Mesendoderm (in vitro differentiated cells): ENCODE measurements around the gene TAB2.

Source experiments
- DNase-seq: peaks from one replicate; pipeline ENCODE4 v3.0.0; 2013
- H2AK5ac ChIP-seq: 2 replicates; pipeline ENCODE4 v1.6.1; 2013; ENCODE audit warnings: low read length, inconsistent platforms
- H2BK120ac ChIP-seq: 2 replicates; pipeline ENCODE4 v1.6.1; 2013; ENCODE audit warnings: low read depth, mild to moderate bottlenecking, low read length, moderate library complexity, mixed read lengths
- H2BK15ac ChIP-seq: replicated peaks from 2 replicates; pipeline ENCODE4 v1.6.1; 2013; ENCODE audit warnings: low read depth, mild to moderate bottlenecking, moderate library complexity
- H2BK5ac ChIP-seq: 2 replicates; pipeline ENCODE4 v1.6.1; 2013; ENCODE audit warnings: low read length, inconsistent platforms
- H3K18ac ChIP-seq: 2 replicates; pipeline ENCODE4 v1.6.1; 2013; ENCODE audit warnings: mild to moderate bottlenecking, low read length, mixed read lengths
- H3K23ac ChIP-seq: one replicate; pipeline ENCODE4 v1.6.1; 2013; ENCODE audit warnings: low read length
- H3K27ac ChIP-seq: 2 replicates; pipeline ENCODE4 v1.5.1; 2013; ENCODE audit warnings: low read depth, mild to moderate bottlenecking, inconsistent platforms, low read length, moderate library complexity
- H3K27me3 ChIP-seq: 2 replicates; pipeline ENCODE4 v1.6.1; 2013; ENCODE audit warnings: low read length, control low read depth, mild to moderate bottlenecking, inconsistent platforms; ENCODE audit not compliant: insufficient read depth, poor library complexity
- H3K36me3 ChIP-seq: 2 replicates; pipeline ENCODE4 v1.6.1; 2013; ENCODE audit warnings: low read length, inconsistent platforms; ENCODE audit not compliant: control insufficient read depth, insufficient read depth
- H3K4ac ChIP-seq: one replicate; pipeline ENCODE4 v1.6.1; 2013; ENCODE audit warnings: low read depth, mild to moderate bottlenecking, low read length, moderate library complexity
- H3K4me1 ChIP-seq: 2 replicates; pipeline ENCODE4 v1.6.1; 2013; ENCODE audit warnings: low read depth, low read length, inconsistent platforms; ENCODE audit not compliant: control insufficient read depth
- H3K4me2 ChIP-seq: 2 replicates; pipeline ENCODE4 v1.6.1; 2013; ENCODE audit warnings: low read length
- H3K4me3 ChIP-seq: 2 replicates; pipeline ENCODE4 v1.5.1; 2013; ENCODE audit warnings: mild to moderate bottlenecking, low read length
- H3K56ac ChIP-seq: one replicate; pipeline ENCODE4 v1.6.1; 2013; ENCODE audit warnings: low read length
- H3K79me1 ChIP-seq: 2 replicates; pipeline ENCODE4 v1.6.1; 2013; ENCODE audit warnings: low read length, inconsistent platforms
- H3K79me2 ChIP-seq: 2 replicates; pipeline ENCODE4 v1.6.1; 2013; ENCODE audit warnings: mild to moderate bottlenecking, low read length; ENCODE audit not compliant: control insufficient read depth, insufficient read depth
- H3K9ac ChIP-seq: 2 replicates; pipeline ENCODE4 v1.6.1; 2013; ENCODE audit warnings: low read length, inconsistent platforms
- H4K5ac ChIP-seq: one replicate; pipeline ENCODE4 v1.6.1; 2013; ENCODE audit warnings: low read length
- H4K8ac ChIP-seq: one replicate; pipeline ENCODE4 v1.6.1; 2013; ENCODE audit warnings: low read depth, mild to moderate bottlenecking, control low read depth, low read length, moderate library complexity
- WGBS: extraction: QIAGEN DNeasy Blood & Tissue Kit; methylation state at CpG from one replicate; pipeline ENCODE4 v1.1.7; 2013; ENCODE audit warnings: low lambda C conversion rate, missing lambda C conversion rate; ENCODE audit not compliant: insufficient coverage; ENCODE audit errors: extremely low coverage; 5-methylcytosine and 5-hydroxymethylcytosine counted together

Gene TAB2

GRCh38 chr6:149389509-149390297 lies 72.2 kb downstream of the TAB2 start:
- H2BK5ac ChIP-seq, result no peak overlapping the region
- H3K9ac ChIP-seq, result no peak overlapping the region
- no CpG with 5 or more reads among the region's 3 CpGs for WGBS
- no peak overlapping the region for H4K5ac ChIP-seq
- no peak overlapping the region for H3K27ac ChIP-seq
- H2AK5ac ChIP-seq, result no peak overlapping the region
- no peaks in the 10 kb centered on the region for H3K4me1 ChIP-seq
- H3K4me3 ChIP-seq, result no peak overlapping the region
- H3K36me3 ChIP-seq, result no peaks in the 10 kb centered on the region
- H3K79me1 ChIP-seq, result peaks cover 4% of the 10 kb centered on the region
- DNase-seq, result no peak
- H3K23ac ChIP-seq, result no peak overlapping the region
- no peak overlapping the region for H2BK15ac ChIP-seq
- H4K8ac ChIP-seq, result no peak overlapping the region
- no peak overlapping the region for H3K56ac ChIP-seq
- no peak overlapping the region for H3K4ac ChIP-seq
- peaks cover 3% of the 10 kb centered on the region for H3K79me2 ChIP-seq
- no peaks in the 10 kb centered on the region for H3K27me3 ChIP-seq
- H3K18ac ChIP-seq, result no peak overlapping the region
- H3K4me2 ChIP-seq, result no peak overlapping the region
- H2BK120ac ChIP-seq, result no peak overlapping the region

- Histone ChIP-seq H2BK120ac (no peak overlapping the region), H3K4me3 (no peak overlapping the region), H2BK15ac (no peak overlapping the region), H3K9ac (no peak overlapping the region), H3K36me3 (no peaks in the 10 kb centered on the region), H2BK5ac (no peak overlapping the region), H3K56ac (no peak overlapping the region), H3K79me1 (peaks cover 6% of the 10 kb centered on the region), H3K27ac (no peak overlapping the region), H3K23ac (no peak overlapping the region), H4K5ac (no peak overlapping the region), H3K4ac (no peak overlapping the region), H3K18ac (no peak overlapping the region), H3K4me1 (no peaks in the 10 kb centered on the region), H3K4me2 (no peak overlapping the region), H4K8ac (no peak overlapping the region), H3K79me2 (peaks cover 3% of the 10 kb centered on the region), H3K27me3 (no peaks in the 10 kb centered on the region), H2AK5ac (no peak overlapping the region)
- no CpG with 5 or more reads among the region's 6 CpGs for WGBS
- no peak for DNase-seq
These were observed 74.6 kb downstream of the TAB2 start for GRCh38 chr6:149392093-149392492.

- H3K79me2 ChIP-seq, result peaks cover 3% of the 10 kb centered on the region
- no peak overlapping the region for H2BK15ac ChIP-seq
These were observed 75.0 kb downstream of the TAB2 start for GRCh38 chr6:149392535-149392934.

GRCh38 chr6:149393002-149393679 lies 75.6 kb downstream of the TAB2 start:
- H4K5ac ChIP-seq, result no peak overlapping the region
- H3K36me3 ChIP-seq, result no peaks in the 10 kb centered on the region
- no peak overlapping the region for H2AK5ac ChIP-seq
- DNase-seq, result no peak
- no peak overlapping the region for H2BK15ac ChIP-seq
- H3K4ac ChIP-seq, result no peak overlapping the region
- no peak overlapping the region for H3K18ac ChIP-seq
- H3K4me1 ChIP-seq, result no peaks in the 10 kb centered on the region
- H3K23ac ChIP-seq, result no peak overlapping the region
- H3K9ac ChIP-seq, result no peak overlapping the region
- no peak overlapping the region for H3K4me2 ChIP-seq
- no peaks in the 10 kb centered on the region for H3K27me3 ChIP-seq
- peaks cover 1% of the 10 kb centered on the region for H3K79me2 ChIP-seq
- no peak overlapping the region for H2BK5ac ChIP-seq
- no peak overlapping the region for H3K4me3 ChIP-seq
- H3K27ac ChIP-seq, result no peak overlapping the region
- no peak overlapping the region for H4K8ac ChIP-seq
- H3K79me1 ChIP-seq, result peaks cover 4% of the 10 kb centered on the region
- no peak overlapping the region for H2BK120ac ChIP-seq
- H3K56ac ChIP-seq, result no peak overlapping the region

More at GRCh38 chr6:149392535-149392934, 75.0 kb downstream of the TAB2 start:
- Histone ChIP-seq H2BK120ac (no peak overlapping the region), H3K27me3 (no peaks in the 10 kb centered on the region), H3K4me2 (no peak overlapping the region), H4K5ac (no peak overlapping the region), H2BK5ac (no peak overlapping the region), H2AK5ac (no peak overlapping the region), H3K23ac (no peak overlapping the region), H3K79me1 (peaks cover 6% of the 10 kb centered on the region), H3K27ac (no peak overlapping the region), H4K8ac (no peak overlapping the region), H3K36me3 (no peaks in the 10 kb centered on the region), H3K4me1 (no peaks in the 10 kb centered on the region), H3K18ac (no peak overlapping the region), H3K4me3 (no peak overlapping the region), H3K4ac (no peak overlapping the region), H3K9ac (no peak overlapping the region), H3K56ac (no peak overlapping the region)
- no peak for DNase-seq

GRCh38 chr6:149395185-149395584 lies 77.7 kb downstream of the TAB2 start:
- Histone ChIP-seq H2AK5ac (no peak overlapping the region), H3K4me3 (no peak overlapping the region), H3K27ac (no peak overlapping the region), H3K18ac (no peak overlapping the region), H2BK15ac (no peak overlapping the region), H3K79me2 (no peaks in the 10 kb centered on the region), H3K79me1 (peaks cover 4% of the 10 kb centered on the region), H3K36me3 (no peaks in the 10 kb centered on the region), H2BK120ac (no peak overlapping the region), H3K9ac (no peak overlapping the region), H2BK5ac (no peak overlapping the region), H3K4me1 (no peaks in the 10 kb centered on the region), H4K8ac (no peak overlapping the region), H3K23ac (no peak overlapping the region), H3K27me3 (no peaks in the 10 kb centered on the region), H3K4me2 (no peak overlapping the region), H3K4ac (no peak overlapping the region), H3K56ac (no peak overlapping the region), H4K5ac (no peak overlapping the region)
- DNase-seq, result no peak

GRCh38 chr6:149397384-149397783 lies 79.9 kb downstream of the TAB2 start:
- H3K4me2 ChIP-seq, result no peak overlapping the region
- DNase-seq, result no peak
- no peak overlapping the region for H4K8ac ChIP-seq
- no peak overlapping the region for H2BK15ac ChIP-seq
- H3K79me2 ChIP-seq, result no peaks in the 10 kb centered on the region
- peaks cover 4% of the 10 kb centered on the region for H3K79me1 ChIP-seq
- no peaks in the 10 kb centered on the region for H3K4me1 ChIP-seq
- no peak overlapping the region for H4K5ac ChIP-seq
- no peak overlapping the region for H3K4me3 ChIP-seq
- no peak overlapping the region for H3K23ac ChIP-seq
- H3K36me3 ChIP-seq, result no peaks in the 10 kb centered on the region
- WGBS, result no CpG with 5 or more reads among the region's 6 CpGs
- H3K56ac ChIP-seq, result no peak overlapping the region
- no peak overlapping the region for H3K4ac ChIP-seq
- no peak overlapping the region for H2AK5ac ChIP-seq
- no peak overlapping the region for H3K18ac ChIP-seq
- H2BK5ac ChIP-seq, result no peak overlapping the region
- no peak overlapping the region for H3K9ac ChIP-seq
- no peak overlapping the region for H3K27ac ChIP-seq
- no peaks in the 10 kb centered on the region for H3K27me3 ChIP-seq
- H2BK120ac ChIP-seq, result no peak overlapping the region
